Endothelial cell (in vitro differentiated cells): Measurements from ENCODE around the gene FTHL17. TPM values are rescaled to one million over a fixed set of nuclear protein-coding genes. Genes with fewer than 3 reads are reported as not detected.

Source experiments
- DNase-seq: peaks from one replicate; pipeline ENCODE4 v3.0.0; 2021; ENCODE audit warnings: low spot score
- H3K27ac Mint-ChIP-seq: one replicate; pipeline ENCODE4 v1.8.0; 2021; ENCODE audit warnings: mixed read lengths, inconsistent platforms; ENCODE audit not compliant: unreplicated experiment
- H3K27me3 Mint-ChIP-seq: one replicate; pipeline ENCODE4 v1.8.0; 2021; ENCODE audit warnings: mild to moderate bottlenecking, moderate library complexity, mixed read lengths, inconsistent platforms; ENCODE audit not compliant: unreplicated experiment
- H3K36me3 Mint-ChIP-seq: one replicate; pipeline ENCODE4 v1.8.0; 2021; ENCODE audit warnings: mild to moderate bottlenecking, low read depth, mixed read lengths, inconsistent platforms; ENCODE audit not compliant: unreplicated experiment
- H3K4me1 Mint-ChIP-seq: one replicate; pipeline ENCODE4 v1.8.0; 2021; ENCODE audit warnings: mild to moderate bottlenecking, mixed read lengths, inconsistent platforms; ENCODE audit not compliant: unreplicated experiment
- H3K4me3 Mint-ChIP-seq: one replicate; pipeline ENCODE4 v1.8.0; 2021; ENCODE audit warnings: mild to moderate bottlenecking, mixed read lengths, inconsistent platforms; ENCODE audit not compliant: unreplicated experiment
- H3K9me3 Mint-ChIP-seq: one replicate; pipeline ENCODE4 v1.8.0; 2021; ENCODE audit warnings: mixed read lengths, inconsistent platforms; ENCODE audit not compliant: unreplicated experiment
- total RNA-seq: library from RNA; stranded (reverse); fragmentation: NEBNext Ultra II Directional; extraction: Animal tissue kit (Norgen Biotek cat#: 25700); gene quantifications from one replicate; pipeline ENCODE4 v1.2.1, GENCODE V29; 2021; ENCODE audit not compliant: unreplicated experiment
- TF ChIP-seq, protein P1 (sequence below): fragments of 200-600 bp; sonication (generic); IDR thresholded peaks from one replicate; pipeline ENCODE4 v1.5.0; 2021; ENCODE audit warnings: antibody characterized with exemption; ENCODE audit not compliant: unreplicated experiment

The FTHL17 gene
- total RNA-seq, 1 donor from 2014 or later = not detected

DNA sequence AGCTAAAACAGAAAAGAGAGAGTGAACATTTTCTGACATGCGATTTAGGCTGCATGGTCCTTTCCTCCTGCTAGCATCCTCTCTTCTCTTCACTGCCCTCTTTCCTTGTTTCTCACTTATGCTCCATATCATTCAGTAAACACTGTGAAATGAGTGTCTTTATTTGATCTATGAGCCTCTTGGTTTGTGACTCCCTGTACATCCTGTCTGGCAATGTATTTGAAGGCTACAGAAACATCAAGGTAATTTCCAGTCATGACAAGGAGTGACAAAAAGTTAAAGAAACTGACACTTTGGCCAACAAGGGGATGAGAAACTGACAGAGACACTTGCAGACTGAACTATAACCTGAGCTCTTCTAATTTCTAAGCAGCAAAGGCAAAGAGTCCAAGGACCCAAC is 8.7 kb downstream of the FTHL17 start:
- Mint-ChIP-seq H3K27me3 (no peaks in the 10 kb centered on the region), H3K4me1 (peaks cover 6% of the 10 kb centered on the region), H3K36me3 (no peaks in the 10 kb centered on the region), H3K4me3 (no peak overlapping the region), H3K9me3 (no peaks in the 10 kb centered on the region), H3K27ac (no peak overlapping the region)
- TF ChIP-seq, protein P1, sequence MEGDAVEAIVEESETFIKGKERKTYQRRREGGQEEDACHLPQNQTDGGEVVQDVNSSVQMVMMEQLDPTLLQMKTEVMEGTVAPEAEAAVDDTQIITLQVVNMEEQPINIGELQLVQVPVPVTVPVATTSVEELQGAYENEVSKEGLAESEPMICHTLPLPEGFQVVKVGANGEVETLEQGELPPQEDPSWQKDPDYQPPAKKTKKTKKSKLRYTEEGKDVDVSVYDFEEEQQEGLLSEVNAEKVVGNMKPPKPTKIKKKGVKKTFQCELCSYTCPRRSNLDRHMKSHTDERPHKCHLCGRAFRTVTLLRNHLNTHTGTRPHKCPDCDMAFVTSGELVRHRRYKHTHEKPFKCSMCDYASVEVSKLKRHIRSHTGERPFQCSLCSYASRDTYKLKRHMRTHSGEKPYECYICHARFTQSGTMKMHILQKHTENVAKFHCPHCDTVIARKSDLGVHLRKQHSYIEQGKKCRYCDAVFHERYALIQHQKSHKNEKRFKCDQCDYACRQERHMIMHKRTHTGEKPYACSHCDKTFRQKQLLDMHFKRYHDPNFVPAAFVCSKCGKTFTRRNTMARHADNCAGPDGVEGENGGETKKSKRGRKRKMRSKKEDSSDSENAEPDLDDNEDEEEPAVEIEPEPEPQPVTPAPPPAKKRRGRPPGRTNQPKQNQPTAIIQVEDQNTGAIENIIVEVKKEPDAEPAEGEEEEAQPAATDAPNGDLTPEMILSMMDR = no peak
- no peak for DNase-seq

DNA sequence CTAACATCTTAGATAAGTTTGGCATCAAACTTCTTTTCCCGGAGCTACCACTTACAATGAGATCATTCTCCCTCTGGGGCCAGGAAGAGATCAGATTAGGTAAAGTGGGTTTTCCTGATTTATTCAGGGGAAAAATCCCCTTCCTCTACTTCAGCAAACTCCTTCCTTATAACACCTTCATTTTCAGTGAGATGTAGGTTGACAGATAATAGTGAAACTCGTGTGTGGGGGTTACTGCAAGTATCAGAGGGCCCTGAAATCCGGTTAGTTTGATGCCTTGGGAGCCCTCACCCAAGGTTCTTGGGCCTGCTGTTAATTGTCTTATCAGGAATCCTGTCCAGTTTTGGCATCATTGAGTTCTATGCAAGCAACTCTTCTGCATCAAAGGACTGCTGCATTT is 10.8 kb downstream of the FTHL17 start:
- no peaks in the 10 kb centered on the region for H3K27me3 Mint-ChIP-seq
- no peaks in the 10 kb centered on the region for H3K36me3 Mint-ChIP-seq
- no peak overlapping the region for H3K27ac Mint-ChIP-seq
- no peak overlapping the region for H3K4me3 Mint-ChIP-seq
- peaks cover 6% of the 10 kb centered on the region for H3K4me1 Mint-ChIP-seq
- no peak for DNase-seq
- TF ChIP-seq, protein P1 = no peak
- no peaks in the 10 kb centered on the region for H3K9me3 Mint-ChIP-seq

DNA sequence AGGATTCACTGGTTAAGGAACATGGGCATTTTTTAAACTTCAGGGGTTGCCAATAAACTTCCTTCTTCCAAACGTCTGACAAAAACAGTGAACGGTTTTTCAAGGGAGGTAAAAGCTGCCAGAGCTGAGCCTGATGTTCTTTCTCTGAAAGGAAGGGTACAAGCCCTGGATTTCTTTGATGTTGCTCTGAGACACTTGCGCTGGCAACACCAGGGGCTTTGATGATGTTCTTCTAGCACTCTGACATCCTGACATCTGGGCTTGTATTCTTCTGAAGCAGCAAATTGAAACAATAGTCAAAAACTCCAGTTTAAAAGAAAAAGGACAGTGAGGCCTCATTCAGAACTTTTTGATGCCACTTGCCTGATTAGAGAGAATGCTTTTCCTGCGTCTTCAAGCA is 11.8 kb downstream of the FTHL17 start:
- H3K4me3 Mint-ChIP-seq = no peak overlapping the region
- DNase-seq = no peak
- H3K27ac Mint-ChIP-seq = no peak overlapping the region
- H3K9me3 Mint-ChIP-seq = no peaks in the 10 kb centered on the region
- no peaks in the 10 kb centered on the region for H3K27me3 Mint-ChIP-seq
- no peaks in the 10 kb centered on the region for H3K36me3 Mint-ChIP-seq
- TF ChIP-seq, protein P1 = no peak
- peaks cover 6% of the 10 kb centered on the region for H3K4me1 Mint-ChIP-seq

DNA sequence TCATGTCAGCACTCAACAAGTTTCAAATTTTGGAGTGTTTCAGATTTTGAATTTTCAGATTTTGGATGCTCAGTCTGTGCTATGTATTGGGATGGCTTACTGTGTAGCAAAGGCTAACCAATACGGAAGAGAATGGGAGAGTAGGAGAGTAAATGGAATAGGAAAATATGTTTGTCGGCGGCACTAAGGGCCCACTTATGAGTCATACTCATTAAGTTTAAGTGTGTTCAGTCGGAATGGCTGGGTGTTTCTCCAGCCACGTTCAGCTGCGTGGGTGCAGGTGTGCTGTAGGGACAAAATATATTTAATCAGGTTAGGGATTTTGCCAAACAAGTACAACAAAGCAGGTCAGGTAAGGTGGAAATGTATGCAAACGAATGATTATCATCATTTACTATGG is 13.6 kb downstream of the FTHL17 start:
- no peaks in the 10 kb centered on the region for H3K9me3 Mint-ChIP-seq
- H3K27me3 Mint-ChIP-seq = no peaks in the 10 kb centered on the region
- H3K36me3 Mint-ChIP-seq = no peaks in the 10 kb centered on the region
- no peak overlapping the region for H3K4me3 Mint-ChIP-seq
- TF ChIP-seq, protein P1 = no peak
- no peaks in the 10 kb centered on the region for H3K4me1 Mint-ChIP-seq
- DNase-seq = no peak
- no peak overlapping the region for H3K27ac Mint-ChIP-seq

DNA sequence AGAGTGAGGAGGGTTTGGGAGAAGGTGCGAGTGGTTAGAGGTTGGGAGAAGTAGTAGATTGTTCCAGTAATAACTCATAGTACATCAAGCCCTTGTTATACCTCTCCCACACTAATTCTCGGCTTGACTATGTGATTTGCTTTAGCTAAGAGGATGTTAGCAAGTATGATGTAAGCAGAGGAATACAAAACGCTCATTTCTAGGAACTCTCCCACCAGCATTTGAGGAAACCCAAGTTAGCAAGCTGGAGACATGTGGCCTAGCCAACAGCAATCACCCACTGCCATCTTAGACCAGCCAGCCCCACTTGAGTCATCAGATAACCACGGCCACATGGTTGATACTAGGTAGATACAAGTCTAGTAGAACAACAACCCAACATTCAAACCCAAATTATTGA is 14.2 kb downstream of the FTHL17 start:
- no peaks in the 10 kb centered on the region for H3K4me1 Mint-ChIP-seq

More for the DNA sequence above, 14.2 kb downstream of the FTHL17 start:
- no peak overlapping the region for H3K27ac Mint-ChIP-seq
- no peaks in the 10 kb centered on the region for H3K27me3 Mint-ChIP-seq
- TF ChIP-seq, protein P1 = no peak
- H3K9me3 Mint-ChIP-seq = no peaks in the 10 kb centered on the region
- no peak overlapping the region for H3K4me3 Mint-ChIP-seq
- H3K36me3 Mint-ChIP-seq = no peaks in the 10 kb centered on the region
- no peak for DNase-seq
